Measurements from ENCODE around the gene GPR160.
"Not testable (repeated sequence)": the region's sequence is repeated elsewhere in the genome, so short reads cannot be mapped to it uniquely, and the experiment has no call there.

Gene GPR160

DNA sequence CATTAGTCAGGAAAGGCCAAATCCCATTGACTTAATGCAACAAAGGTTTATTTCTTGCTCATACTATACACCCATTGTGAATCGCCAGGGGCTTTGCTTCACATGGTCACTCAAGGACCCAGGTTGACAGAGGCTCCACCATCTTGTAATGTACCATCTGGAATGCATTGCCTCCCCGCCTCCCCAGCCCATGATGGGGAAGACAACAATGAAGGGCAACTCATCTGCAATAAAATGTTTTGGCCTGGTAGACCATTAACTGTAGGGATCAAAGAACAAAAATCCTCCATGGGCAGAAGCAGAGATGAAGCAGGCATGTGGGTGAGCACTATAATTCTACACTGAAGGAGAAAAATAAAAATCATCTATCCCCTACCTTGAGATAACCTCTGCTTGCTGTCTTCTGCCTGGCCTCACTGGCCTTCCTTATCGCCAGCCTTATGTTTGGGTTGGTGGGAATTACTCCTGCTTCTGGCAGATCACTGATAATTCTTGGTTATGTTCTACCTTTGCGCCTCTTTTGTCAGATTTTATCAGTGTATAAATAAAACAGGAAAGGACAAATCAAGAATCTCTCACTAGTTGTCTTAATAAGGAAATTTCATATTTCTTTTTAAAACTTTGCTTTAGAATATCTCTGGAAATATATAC is 37.8 kb downstream of the GPR160 start:
- no peak for DNase-seq

DNA sequence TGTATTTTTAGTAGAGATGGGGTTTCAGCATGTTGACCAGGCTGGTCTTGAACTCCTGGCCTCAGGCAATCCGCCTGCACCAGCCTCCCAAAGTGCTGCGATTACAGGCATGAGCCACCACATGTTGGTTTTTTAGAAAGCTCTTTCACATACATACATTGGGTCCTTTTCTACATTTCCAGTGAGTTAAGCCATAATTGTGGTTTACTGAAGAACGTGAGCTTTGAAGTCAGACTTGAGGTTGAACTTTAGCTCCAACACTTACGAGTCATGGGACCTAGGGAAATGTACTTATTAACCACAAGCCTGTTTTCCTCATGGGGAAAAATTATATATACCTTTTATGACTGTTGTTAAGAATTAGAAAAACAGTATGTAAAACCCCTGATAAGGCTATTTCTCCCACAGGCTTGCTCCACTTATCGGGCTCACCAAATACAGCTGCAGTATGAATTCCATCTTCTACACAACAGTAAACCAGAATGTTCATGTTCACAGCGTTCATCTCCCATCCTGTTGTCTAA is 39.0 kb downstream of the GPR160 start:
- DNase-seq, result no peak

DNA sequence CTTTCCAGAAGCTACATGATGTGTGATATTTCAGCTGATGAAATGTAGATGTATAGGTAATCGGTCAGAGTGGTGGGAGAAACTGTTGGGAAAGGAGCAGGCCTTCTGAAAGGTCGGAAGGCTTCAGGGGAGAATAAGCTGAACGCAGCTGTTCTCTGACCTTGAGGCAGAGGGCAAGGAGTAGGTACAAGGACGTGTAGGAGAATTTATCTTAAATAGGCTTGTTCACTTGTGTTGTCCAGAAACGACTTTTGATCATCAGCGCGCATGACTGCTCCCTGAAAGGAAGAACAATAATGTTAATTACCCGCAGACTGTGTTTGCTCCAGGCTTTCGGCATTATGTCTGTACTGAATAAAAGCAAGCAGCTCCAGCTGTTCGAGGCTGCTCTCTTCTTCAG is 39.6 kb downstream of the GPR160 start:
- DNase-seq, result no peak

DNA sequence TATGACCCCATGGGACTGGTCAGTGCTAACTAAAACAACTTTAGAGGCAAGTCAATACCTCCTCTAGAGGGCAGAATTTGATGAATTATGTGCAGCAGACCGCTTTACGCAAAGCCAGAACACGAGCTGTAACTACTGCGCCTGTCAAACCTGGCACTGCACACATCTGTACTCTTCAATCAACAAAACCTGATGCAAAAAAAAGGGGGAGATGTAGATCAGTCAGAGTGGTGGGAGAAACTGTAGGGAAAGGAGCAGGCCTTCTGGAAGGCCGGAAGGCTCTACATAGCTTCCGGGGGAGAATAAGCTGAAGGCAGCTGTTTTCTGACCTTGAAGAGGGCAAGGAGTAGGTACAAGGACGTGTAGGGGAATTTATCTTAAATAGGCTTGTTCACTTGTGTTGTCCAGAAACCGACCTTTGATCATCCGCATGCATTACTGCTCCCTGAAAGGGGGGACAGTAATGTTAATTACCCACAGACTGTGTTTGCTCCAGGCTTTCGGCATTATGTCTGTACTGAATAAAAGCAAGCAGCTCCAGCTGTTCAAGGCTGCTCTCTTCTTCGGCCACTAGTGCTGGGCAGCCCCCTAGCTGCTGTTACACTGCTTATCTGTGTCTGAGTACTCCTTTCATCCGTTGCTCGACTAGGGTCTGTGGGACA is 41.0 kb downstream of the GPR160 start:
- no peak for DNase-seq

- no peak for DNase-seq
Observed at GRCh38 chr3:170079536-170080165, 41.9 kb downstream of the GPR160 start.

GRCh38 chr3:170080605-170081004 is 42.8 kb downstream of the GPR160 start:
- no peak for DNase-seq

DNA sequence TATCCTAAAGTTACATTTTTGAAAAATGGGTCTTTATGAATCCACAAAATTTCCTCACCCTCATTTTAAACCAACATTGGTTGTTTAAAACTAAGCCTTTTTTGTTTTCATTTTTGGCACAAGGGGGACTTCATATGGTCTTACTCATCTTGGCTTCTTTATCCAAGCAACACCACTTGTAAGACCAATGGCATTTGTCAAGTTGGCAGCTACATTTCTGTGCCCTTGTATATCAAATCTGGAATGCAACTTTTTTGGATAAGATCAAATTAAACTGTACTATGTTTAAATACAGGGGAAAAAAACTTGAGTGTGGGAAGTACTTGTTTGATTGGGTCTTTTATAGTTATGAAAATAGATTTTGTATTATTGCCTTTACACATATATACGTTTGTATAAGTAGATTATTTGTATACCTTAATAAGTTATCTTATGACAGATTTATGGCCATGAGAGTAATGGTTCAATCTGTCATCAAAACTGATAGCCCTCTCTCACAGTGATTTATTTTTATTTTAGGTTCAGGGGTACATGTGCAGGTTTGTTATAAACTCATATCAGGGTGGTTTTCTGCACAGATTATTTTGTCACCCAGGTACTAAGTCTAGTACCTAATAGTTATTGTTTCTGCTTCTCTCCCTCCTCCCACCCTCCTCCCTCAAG is 43.4 kb downstream of the GPR160 start:
- no peak for DNase-seq

DNA sequence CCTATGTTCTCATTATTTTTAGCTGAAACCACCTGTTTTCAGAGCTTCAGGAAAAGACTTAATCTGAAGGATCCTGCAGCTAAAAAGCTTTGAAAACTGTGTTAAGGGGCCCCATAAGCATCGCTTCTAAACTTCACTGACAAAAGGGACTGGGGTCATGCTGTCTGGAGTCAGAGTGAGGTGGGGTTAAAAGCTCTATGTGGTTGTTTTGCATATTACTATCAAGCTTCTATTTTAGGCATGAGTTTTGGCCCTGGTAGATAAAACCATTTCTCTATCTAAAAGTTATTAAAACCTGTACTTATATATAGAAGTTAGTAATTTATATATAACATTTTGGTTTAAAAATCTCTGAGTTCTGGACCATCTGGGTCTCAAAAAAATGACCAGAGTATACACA is 45.5 kb downstream of the GPR160 start:
- no peak for DNase-seq

GRCh38 chr3:170085396-170085795 is 47.6 kb downstream of the GPR160 start:
- DNase-seq, result no peak

DNA sequence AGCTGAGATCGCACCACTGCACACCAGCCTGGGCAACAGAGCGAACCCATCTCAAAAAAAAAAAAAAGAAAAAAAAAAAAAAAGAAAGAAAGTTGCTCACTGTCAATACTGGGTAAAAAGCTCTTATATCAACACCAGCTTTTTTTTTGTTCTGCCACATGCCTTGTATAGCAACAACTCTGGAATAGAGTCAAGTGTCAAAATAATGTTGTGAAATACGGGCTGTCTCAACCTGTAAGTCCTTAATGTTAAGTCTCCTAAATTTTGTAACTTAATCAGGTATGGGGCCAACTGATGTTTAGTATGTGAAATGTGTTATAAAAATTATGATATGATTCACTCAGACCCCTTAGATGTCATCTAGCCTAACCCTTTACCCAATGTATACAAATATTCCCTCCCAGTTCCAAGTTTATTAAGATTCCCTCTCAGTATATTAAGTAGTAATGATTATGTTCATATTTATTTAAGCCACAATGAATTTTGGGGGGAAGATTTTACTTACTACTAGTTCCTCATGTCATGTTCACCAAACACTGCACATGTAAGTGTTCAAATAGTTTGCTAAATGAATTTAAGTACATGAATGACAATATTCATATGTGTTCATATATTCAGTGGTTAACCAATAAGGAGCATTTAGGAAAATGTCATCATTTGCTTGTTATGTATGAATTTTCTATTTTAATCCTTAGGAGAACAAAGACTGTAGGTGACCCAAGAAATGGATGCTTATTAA is 52.2 kb downstream of the GPR160 start:
- DNase-seq, result no peak

DNA sequence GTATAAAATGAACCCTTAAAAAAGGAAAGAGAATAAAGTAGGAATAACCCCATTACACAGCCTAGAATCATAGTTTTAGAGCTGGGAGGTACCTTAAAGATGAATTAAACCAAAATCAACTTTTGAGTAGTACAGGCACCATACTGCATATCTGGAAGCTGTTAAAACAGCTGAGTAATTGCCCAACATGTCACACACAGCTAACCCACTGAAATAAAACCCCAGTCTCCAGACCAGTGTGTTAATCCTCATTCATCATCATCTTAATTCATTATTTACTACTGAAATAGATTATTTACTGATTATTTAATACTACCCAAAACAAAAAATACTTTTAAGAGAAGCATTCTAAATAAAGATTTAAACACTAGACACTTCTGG is 52.8 kb downstream of the GPR160 start:
- DNase-seq, result no peak

DNA sequence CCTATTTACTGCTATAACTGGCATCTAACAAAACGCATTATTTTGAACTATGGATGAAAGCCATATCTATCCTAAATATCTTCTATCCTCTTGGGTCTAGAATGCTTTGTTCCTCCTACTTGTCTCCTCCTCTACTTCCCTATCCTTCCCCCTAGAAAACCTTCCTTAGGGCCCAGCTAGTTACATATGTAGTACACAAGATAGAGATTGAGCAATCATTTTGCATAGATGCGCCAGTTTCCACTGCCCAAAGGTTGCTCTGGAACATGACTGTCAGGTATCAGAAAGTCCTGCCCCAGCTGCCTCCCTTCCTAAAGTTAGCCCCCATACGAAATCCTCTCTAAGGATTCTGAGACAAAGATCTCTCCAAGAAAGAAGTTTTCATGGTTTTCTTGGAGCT is 55.1 kb downstream of the GPR160 start:
- DNase-seq, result no peak

GRCh38 chr3:170095771-170096170 is 58.0 kb downstream of the GPR160 start:
- DNase-seq, result no peak

DNA sequence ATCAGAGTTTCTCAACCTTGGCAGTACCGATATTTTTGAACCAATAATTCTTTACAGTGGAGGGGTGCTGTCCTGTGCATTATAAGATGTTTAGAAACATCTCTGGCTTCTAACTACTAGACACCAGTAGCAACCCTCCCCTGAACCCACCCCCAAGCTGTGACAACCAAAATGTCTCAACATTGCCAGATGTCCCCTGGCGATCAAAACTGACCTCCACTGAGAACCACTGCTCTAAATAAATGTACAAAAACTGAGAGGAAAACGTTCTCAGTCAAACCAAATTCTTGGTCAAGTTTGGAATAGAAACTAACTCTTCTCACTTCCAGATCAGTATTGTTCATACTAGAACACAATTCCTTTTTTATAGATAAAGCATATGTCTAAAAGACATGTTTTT is 58.5 kb downstream of the GPR160 start:
- no peak for DNase-seq

DNA sequence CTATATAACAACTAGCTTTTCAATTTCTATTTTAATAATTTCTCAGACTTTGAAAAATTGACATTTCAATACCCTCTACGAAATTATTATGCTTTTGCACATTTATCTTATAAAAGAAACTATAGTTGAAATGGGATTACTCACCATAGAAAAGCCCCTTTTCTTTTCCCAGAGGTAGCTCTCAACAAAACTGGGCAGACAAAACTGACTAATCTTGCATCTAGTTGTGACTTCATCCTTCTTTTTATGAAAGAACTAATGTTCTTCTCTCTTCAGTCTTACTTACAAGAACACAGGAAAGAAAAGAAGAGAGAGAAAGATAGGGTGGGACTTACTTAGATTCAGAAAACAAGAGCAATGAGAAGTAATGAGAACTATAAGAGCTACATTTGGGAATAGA is 61.0 kb downstream of the GPR160 start:
- DNase-seq, result no peak

DNA sequence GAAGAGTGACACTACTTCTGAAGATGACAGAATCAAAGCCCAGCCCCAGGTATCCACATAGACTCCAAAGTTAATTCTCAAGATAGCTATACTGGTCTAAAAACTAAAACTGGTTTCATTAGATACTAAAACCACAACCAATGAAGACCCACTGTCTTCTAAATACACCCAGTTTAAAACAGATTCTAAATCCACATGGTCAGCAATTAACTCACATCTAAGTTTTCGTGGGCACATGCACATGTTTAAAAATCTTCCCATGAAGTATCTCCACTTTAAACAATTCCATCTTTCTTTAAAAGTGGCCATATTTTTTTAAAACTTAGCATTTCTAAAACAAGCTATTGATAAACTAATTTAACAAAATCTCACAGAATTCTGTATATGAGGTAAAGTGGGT is 63.1 kb downstream of the GPR160 start:
- no peak for DNase-seq

GRCh38 chr3:170102431-170102830 is 64.6 kb downstream of the GPR160 start:
- DNase-seq, result no peak

DNA sequence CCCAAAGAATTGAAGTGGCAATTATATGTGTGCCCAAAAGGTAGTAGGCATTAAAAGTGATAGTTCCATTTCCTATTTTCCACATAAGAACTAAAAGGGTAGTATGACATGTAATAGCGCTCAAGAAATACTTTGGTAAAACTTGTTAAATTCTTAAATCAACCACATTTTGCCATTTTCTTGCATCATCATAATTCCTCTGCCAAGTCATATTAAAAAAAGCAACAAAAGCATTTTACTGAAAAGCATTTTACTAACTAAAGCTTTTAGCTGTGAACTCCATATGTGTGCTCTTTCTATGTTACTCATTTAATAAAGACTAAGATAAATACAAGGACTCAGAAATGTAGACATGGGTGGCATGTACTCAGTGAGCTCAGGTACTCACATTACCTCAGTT is 70.1 kb downstream of the GPR160 start:
- no peak for DNase-seq

DNA sequence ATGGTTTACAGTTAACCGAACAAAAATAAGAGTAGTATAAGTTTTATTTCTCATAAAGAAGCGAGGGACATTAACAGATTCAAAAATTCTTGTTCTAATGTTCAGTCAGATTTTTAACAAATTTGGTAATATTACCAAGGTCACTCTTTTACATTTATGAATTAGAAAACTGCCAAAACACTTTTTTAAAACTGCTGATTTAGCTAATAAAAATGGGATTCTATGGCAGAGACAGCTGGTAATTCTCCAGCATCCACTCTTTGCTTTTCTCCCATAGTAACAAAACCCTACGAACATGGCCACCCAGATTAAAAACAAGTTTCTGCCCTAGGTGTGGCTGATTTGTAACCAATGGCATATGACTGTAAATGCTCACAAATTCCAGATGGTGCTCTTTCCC is 71.2 kb downstream of the GPR160 start:
- DNase-seq, result no peak

DNA sequence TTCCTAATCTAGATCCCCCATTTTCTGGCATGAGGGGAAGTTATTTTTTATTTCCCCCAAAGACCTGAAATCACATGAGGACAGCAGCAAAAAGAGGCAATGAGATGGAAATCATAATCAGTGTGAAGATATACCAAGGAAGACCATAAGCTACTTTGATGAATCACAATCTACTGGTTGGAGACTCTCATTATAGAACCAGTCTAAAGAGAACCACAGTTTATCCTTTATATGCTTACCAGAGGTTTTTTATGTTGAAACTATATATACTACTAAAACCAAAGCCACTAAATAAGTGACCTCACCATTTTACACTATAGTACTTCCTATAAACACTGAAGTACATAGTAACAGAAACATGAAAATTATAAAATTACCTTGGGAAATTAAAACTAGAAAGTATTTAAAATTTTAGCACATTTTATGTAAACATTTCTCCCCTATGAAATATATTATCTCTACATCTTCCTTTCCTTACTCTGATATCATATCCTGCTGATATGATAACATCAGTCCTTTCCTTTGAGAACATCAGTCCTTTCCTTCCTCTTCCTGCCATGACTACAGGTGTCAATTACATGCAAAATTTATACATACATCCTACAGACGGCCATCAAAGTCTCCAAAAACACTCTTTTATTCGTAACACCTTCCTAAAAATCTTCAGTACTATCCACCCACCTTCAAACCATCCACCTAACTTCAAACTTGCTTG is 71.9 kb downstream of the GPR160 start:
- no peak for DNase-seq

- no peak for DNase-seq
Observed at GRCh38 chr3:170111147-170111771, 73.5 kb downstream of the GPR160 start.

DNA sequence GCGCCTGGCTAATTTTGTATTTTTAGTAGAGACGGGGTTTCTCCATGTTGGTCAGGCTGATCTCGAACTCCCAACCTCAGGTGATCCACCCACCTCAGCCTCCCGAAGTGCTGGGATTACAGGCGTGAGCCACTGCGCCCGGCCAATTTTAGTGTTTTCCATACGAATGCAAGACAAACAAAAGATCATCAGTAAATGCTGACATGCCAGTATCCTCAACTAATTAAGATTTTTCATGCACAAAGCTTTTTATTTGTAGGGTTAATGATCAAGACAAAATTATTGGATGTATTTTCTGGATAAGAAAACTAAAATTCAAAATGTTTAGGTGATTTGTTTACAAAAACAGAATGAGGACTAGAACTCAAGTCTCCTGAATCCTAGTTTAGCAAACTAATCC is 76.4 kb downstream of the GPR160 start:
- DNase-seq, result not testable (repeated sequence)

All from NCI-H2081 (cell line).